Esophagus squamous epithelium (tissue), 4 donors: ENCODE data around the gene DNAJA4. TPM values are rescaled to one million over a fixed set of nuclear protein-coding genes. Genes with fewer than 3 reads are reported as not detected.

ENCODE experiments used
- small RNA-seq, 4 donors: library from RNA; depleted of rRNA; stranded (forward); fragments of <200 nt; gene quantifications; one replicate each; pipeline ENCODE3, GENCODE V24; 2016
- total RNA-seq, 4 donors: library from RNA; depleted of rRNA; stranded (reverse); fragments of >200 nt; gene quantifications; one replicate each; pipeline ENCODE4 v1.1.0, GENCODE V29; 2016

DNAJA4 gene
- total RNA-seq, 4 donors from 2014 or later = 7.9 to 24.0 (median 15.7) TPM

Small RNA genes within 50 kb of the gene (small RNA-seq; reads per million reads assigned to genes)
- 0 reads per million in 4 donors for gene AC090607.5

Other genes starting within 250 kb of the DNAJA4 start
- gene TBC1D2B, start 186.9 kb upstream of the DNAJA4 start, total RNA-seq = 10 to 100 TPM; 13.0 to 30.7 (median 17.8) TPM
- gene SH2D7, start 172.0 kb upstream of the DNAJA4 start, total RNA-seq = not detected
- 10 to 100 TPM in 1 of 4 donors, 1 to 10 TPM in 3; 1.1 to 11.8 (median 1.5) TPM for gene CIB2, start 133.1 kb upstream of the DNAJA4 start, total RNA-seq
- 100 to 1,000 TPM in 2 of 4 donors, 10 to 100 TPM in 2; 50.7 to 114 (median 83.8) TPM for gene IDH3A, start 115.2 kb upstream of the DNAJA4 start, total RNA-seq
- gene ACSBG1, start 30.0 kb upstream of the DNAJA4 start, total RNA-seq = under 1 TPM in 2 of 4 donors, not detected in 2; 0.09 to 0.31 TPM
- 10 to 100 TPM; 38.7 to 59.6 (median 56.9) TPM for gene SKIC8, start 35.0 kb downstream of the DNAJA4 start, total RNA-seq
- gene CRABP1, start 75.8 kb downstream of the DNAJA4 start, total RNA-seq = not detected
- gene IREB2, start 173.7 kb downstream of the DNAJA4 start, total RNA-seq = 10 to 100 TPM; 17.2 to 35.3 (median 25.1) TPM
- 1 to 10 TPM; 1.5 to 9.4 (median 6.5) TPM for gene HYKK, start 243.0 kb downstream of the DNAJA4 start, total RNA-seq